ENCODE results near the gene EIF3F.

EIF3F gene

GRCh38 chr11:8030526-8031247 is 43.5 kb downstream of the EIF3F start:
- DNase-seq (ENCODE audit: low spot score), result no peak
- in situ Hi-C loops (cut with MboI; ENCODE audit: low sequenced_read_pairs, unreplicated experiment), result no loop called here
- no peak for TF ChIP-seq CTCF (IDR thresholded peaks at IDR 0.05; ENCODE audit: borderline replicate concordance, control extremely low read depth, extremely low read depth, insufficient read depth, missing control alignments)

- DNase-seq (ENCODE audit: low spot score), result no peak
- no peak for TF ChIP-seq CTCF (IDR thresholded peaks at IDR 0.05; ENCODE audit: borderline replicate concordance, control extremely low read depth, extremely low read depth, insufficient read depth, missing control alignments)
- in situ Hi-C loops (cut with MboI; ENCODE audit: low sequenced_read_pairs, unreplicated experiment), result no loop called here
Measured at GRCh38 chr11:8031248-8032115, 44.3 kb downstream of the EIF3F start.

GRCh38 chr11:8032122-8032521 is 45.0 kb downstream of the EIF3F start:
- no peak for DNase-seq (ENCODE audit: low spot score)
- in situ Hi-C loops (cut with MboI; ENCODE audit: low sequenced_read_pairs, unreplicated experiment), result no loop called here
- TF ChIP-seq CTCF (IDR thresholded peaks at IDR 0.05; ENCODE audit: borderline replicate concordance, control extremely low read depth, extremely low read depth, insufficient read depth, missing control alignments), result no peak

- DNase-seq (ENCODE audit: low spot score), result no peak
- no peak for TF ChIP-seq CTCF (IDR thresholded peaks at IDR 0.05; ENCODE audit: borderline replicate concordance, control extremely low read depth, extremely low read depth, insufficient read depth, missing control alignments)
- in situ Hi-C loops (cut with MboI; ENCODE audit: low sequenced_read_pairs, unreplicated experiment), result no loop called here
Measured at GRCh38 chr11:8032576-8033304, 45.6 kb downstream of the EIF3F start.

- in situ Hi-C loops (cut with MboI; ENCODE audit: low sequenced_read_pairs, unreplicated experiment), result no loop called here
- peak; percentile 86 for TF ChIP-seq CTCF (IDR thresholded peaks at IDR 0.05; ENCODE audit: borderline replicate concordance, control extremely low read depth, extremely low read depth, insufficient read depth, missing control alignments)
- DNase-seq (ENCODE audit: low spot score), result peak; percentile 89
Measured at GRCh38 chr11:8033305-8034105, 46.4 kb downstream of the EIF3F start.
